HepG2 (cell line): ENCODE measurements around the gene MFSD11. TPM values are rescaled to one million over a fixed set of nuclear protein-coding genes. Genes with fewer than 3 reads are reported as not detected.

Source experiments
- ATF7-NPFF ChIP-seq: sonication (generic); formaldehyde crosslinking; IDR thresholded peaks from 2 replicates; pipeline ENCODE4 v1.8.1; 2023; ENCODE audit warnings: mild to moderate bottlenecking, low read depth, missing genetic modification reagents, moderate library complexity
- CEBPG ChIP-seq: IDR thresholded peaks from 2 replicates; pipeline ENCODE4 v1.6.1; 2016
- CENPX ChIP-seq: sonication (generic); formaldehyde crosslinking; IDR thresholded peaks from 2 replicates; pipeline ENCODE4 v1.9.0; 2021; ENCODE audit warnings: mild to moderate bottlenecking, missing genetic modification reagents, moderate library complexity
- DRAP1 ChIP-seq: IDR thresholded peaks from 2 replicates; pipeline ENCODE4 v1.6.1; 2016; ENCODE audit warnings: missing genetic modification reagents, missing compliant biosample characterization
- FOXJ3 ChIP-seq: sonication (generic); formaldehyde crosslinking; IDR thresholded peaks from 2 replicates; pipeline ENCODE4 v1.4.0; 2020; ENCODE audit warnings: missing genetic modification reagents, mild to moderate bottlenecking, borderline replicate concordance
- GABPB1 ChIP-seq: IDR thresholded peaks from 2 replicates; pipeline ENCODE4 v1.6.1; 2016; ENCODE audit warnings: mild to moderate bottlenecking, missing genetic modification reagents, moderate library complexity, missing compliant biosample characterization
- GFI1 ChIP-seq: sonication (generic); formaldehyde crosslinking; IDR thresholded peaks from 2 replicates; pipeline ENCODE4 v1.5.0; 2020; ENCODE audit warnings: missing genetic modification reagents, mild to moderate bottlenecking, borderline replicate concordance
- GPN1 ChIP-seq: sonication (generic); formaldehyde crosslinking; IDR thresholded peaks from 2 replicates; pipeline ENCODE4 v1.5.1; 2020; ENCODE audit warnings: missing genetic modification reagents, borderline replicate concordance
- HNF4G ChIP-seq, 2 experiments: sonication (generic) in 1 of 2; formaldehyde crosslinking in 1 of 2; IDR thresholded peaks; 2 replicates each; pipeline versions ENCODE4 v1.4.0 to v1.6.1; 2011 to 2020; ENCODE audit warnings: borderline replicate concordance in 2 of 2, low read depth in 2 of 2, mild to moderate bottlenecking in 2 of 2, low read length in 1 of 2, missing genetic modification reagents in 1 of 2, moderate library complexity in 1 of 2
- LCORL ChIP-seq, 2 experiments: fragments of 450-650 bp in 1 of 2; sonication (generic) in 1 of 2; formaldehyde crosslinking in 1 of 2; IDR thresholded peaks; 2 replicates each; pipeline versions ENCODE4 v1.5.0 to v1.6.1; 2017 to 2020; ENCODE audit warnings: antibody characterized with exemption in 1 of 2, missing genetic modification reagents in 1 of 2
- PAF1 ChIP-seq: IDR thresholded peaks from 2 replicates; pipeline ENCODE4 v1.6.1; 2016; ENCODE audit warnings: missing genetic modification reagents, missing compliant biosample characterization
- POLR2G ChIP-seq: fragments of 200-400 bp; formaldehyde crosslinking; IDR thresholded peaks from 2 replicates; pipeline ENCODE4 v1.6.1; 2018; ENCODE audit warnings: mild to moderate bottlenecking, low read depth, low read length, moderate library complexity
- SMARCC2 ChIP-seq: fragments of 450-650 bp; IDR thresholded peaks from 2 replicates; pipeline ENCODE4 v1.6.1; 2017; ENCODE audit warnings: antibody characterized with exemption, mild to moderate bottlenecking
- SRSF4 ChIP-seq: fragments of 200-400 bp; formaldehyde crosslinking; IDR thresholded peaks from one replicate; pipeline ENCODE4 v1.6.1; 2018; ENCODE audit warnings: mild to moderate bottlenecking, low read depth, low read length, moderate library complexity; ENCODE audit not compliant: poor library complexity, severe bottlenecking
- TEF ChIP-seq: sonication (generic); formaldehyde crosslinking; IDR thresholded peaks from 2 replicates; pipeline ENCODE4 v1.5.0; 2020; ENCODE audit warnings: missing genetic modification reagents
- TFDP2 ChIP-seq: sonication (generic); formaldehyde crosslinking; IDR thresholded peaks from 2 replicates; pipeline ENCODE4 v1.4.0; 2020; ENCODE audit warnings: missing genetic modification reagents
- TRIM24 ChIP-seq: sonication (generic); formaldehyde crosslinking; IDR thresholded peaks from 2 replicates; pipeline ENCODE4 v1.8.0; 2022; ENCODE audit warnings: mild to moderate bottlenecking, missing genetic modification reagents
- ZBTB34 ChIP-seq: sonication (generic); formaldehyde crosslinking; IDR thresholded peaks from 2 replicates; pipeline ENCODE4 v1.8.0; 2022; ENCODE audit warnings: mild to moderate bottlenecking, missing genetic modification reagents
- ZNF564 ChIP-seq: sonication (generic); formaldehyde crosslinking; IDR thresholded peaks from 2 replicates; pipeline ENCODE4 v1.8.1; 2023; ENCODE audit warnings: mild to moderate bottlenecking, missing genetic modification reagents
- ZNF619 ChIP-seq: sonication (generic); formaldehyde crosslinking; IDR thresholded peaks from 2 replicates; pipeline ENCODE4 v1.4.0; 2020; ENCODE audit warnings: mild to moderate bottlenecking, missing genetic modification reagents
- ZNF691 ChIP-seq: sonication (generic); formaldehyde crosslinking; IDR thresholded peaks from 2 replicates; pipeline ENCODE4 v1.4.0; 2020; ENCODE audit warnings: missing genetic modification reagents, low read depth, mild to moderate bottlenecking, borderline replicate concordance
- ZNF777 ChIP-seq: sonication (generic); formaldehyde crosslinking; IDR thresholded peaks from 2 replicates; pipeline ENCODE4 v1.4.0; 2020; ENCODE audit warnings: missing genetic modification reagents
- ZSCAN12 ChIP-seq: sonication (generic); formaldehyde crosslinking; IDR thresholded peaks from 2 replicates; pipeline ENCODE4 v1.9.0; 2021; ENCODE audit warnings: mild to moderate bottlenecking, missing genetic modification reagents
- ZSCAN31 ChIP-seq: sonication (generic); formaldehyde crosslinking; IDR thresholded peaks from 2 replicates; pipeline ENCODE4 v1.5.0; 2020; ENCODE audit warnings: low read depth, mild to moderate bottlenecking, missing genetic modification reagents
- polyA plus RNA-seq, 8 experiments: library from polyadenylated mRNA; depleted of rRNA in 3 of 8; stranded (reverse) in 7 of 8; unstranded in 1 of 8; fragments of >200 nt; fragmentation: Illumina TruSeq in 4 of 8; extraction: Trizol in 4 of 8; gene quantifications; 2 replicates each; pipeline versions ENCODE4 v1.2.1 to v1.2.3, GENCODE V29; 2011 to 2016; ENCODE audit warnings: low read depth in 4 of 8, missing spikeins in 1 of 8, mixed read lengths in 1 of 8; ENCODE audit not compliant: insufficient read depth in 1 of 8
- total RNA-seq, 5 experiments: library from RNA; depleted of rRNA; stranded (reverse); fragments of >200 nt; fragmentation: Illumina TruSeq; extraction: Trizol; gene quantifications; 2 replicates each; pipeline ENCODE4 v1.2.3, GENCODE V29; 2016; ENCODE audit warnings: low read depth in 1 of 5
- TF ChIP-seq, protein P1 (sequence below): IDR thresholded peaks from 2 replicates; pipeline ENCODE4 v1.6.1; 2012; ENCODE audit warnings: inconsistent platforms

MFSD11 gene
- total and polyA plus RNA-seq, 2 of the 13 experiments (the other 11 are each of a cell fraction or from before 2014, with no cell fraction given): 26.1 to 36.3 TPM

DNA sequence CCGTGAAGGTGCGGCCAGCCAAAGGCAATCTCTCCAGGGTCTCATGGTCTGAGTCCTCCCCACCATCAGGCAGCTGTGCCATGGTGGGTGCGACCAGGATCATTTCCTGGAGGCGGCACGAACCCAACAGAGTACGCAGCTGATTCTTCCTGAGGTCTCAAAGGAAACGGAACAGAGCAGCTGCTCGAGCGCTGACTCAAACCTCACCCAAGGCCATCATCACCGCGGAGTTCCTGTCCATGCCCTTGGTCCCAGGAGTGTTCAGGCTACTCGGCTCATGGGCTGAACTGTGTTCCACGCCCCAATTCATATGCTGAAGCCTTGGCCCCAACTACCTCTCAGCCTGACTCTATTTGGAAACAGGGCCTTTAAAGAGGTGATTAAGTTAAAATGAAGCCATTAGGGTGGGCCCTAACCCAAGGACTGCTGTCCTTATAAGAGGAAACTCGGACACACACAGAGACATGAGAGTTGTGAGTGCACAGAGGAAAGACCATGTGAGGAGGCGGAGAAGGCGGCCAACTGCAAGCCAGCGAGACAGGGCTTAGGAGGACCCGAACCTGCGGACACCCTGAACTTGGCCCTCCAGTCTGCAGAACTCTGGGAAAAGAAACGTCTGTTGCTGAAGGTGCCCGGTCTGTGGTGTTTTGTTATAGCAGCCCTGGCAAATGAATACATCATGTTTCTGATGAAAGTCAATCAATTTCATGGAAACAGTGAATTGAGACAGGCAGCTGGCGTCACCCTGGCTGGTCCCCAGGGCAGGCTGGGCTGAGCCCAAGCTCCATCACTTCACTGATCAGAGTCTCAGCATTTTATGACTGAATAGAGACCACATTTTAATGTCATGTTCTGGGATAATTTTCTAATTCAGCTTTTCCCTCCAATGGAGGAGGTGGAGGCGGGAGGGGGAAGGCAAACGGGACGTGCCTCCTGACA lies 40.9 kb upstream of the MFSD11 start (continued):
- no peak for TF ChIP-seq GFI1
- TF ChIP-seq LCORL (IDR thresholded peaks at IDR 0.05): no peak
- TF ChIP-seq LCORL (CRISPR knock-in tag; IDR thresholded peaks at IDR 0.05): no peak
- no peak for TF ChIP-seq TFDP2 (CRISPR knock-in tag)
- TF ChIP-seq ATF7-NPFF (CRISPR knock-in tag): no peak
- TF ChIP-seq GPN1 (CRISPR knock-in tag): no peak
- TF ChIP-seq, protein P1, sequence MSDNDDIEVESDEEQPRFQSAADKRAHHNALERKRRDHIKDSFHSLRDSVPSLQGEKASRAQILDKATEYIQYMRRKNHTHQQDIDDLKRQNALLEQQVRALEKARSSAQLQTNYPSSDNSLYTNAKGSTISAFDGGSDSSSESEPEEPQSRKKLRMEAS: no peak; the same call in 1 of the 2 replicates
- TF ChIP-seq FOXJ3 (CRISPR knock-in tag): no peak
- TF ChIP-seq SMARCC2: no peak
- no peak for TF ChIP-seq CENPX
- no peak for TF ChIP-seq TEF
- no peak for TF ChIP-seq POLR2G
- peak; percentile 44; the same call in 1 of the 2 replicates for TF ChIP-seq DRAP1 (CRISPR knock-in tag)
- TF ChIP-seq HNF4G (IDR thresholded peaks at IDR 0.05; ENCODE audit: borderline replicate concordance, low read depth, low read length): no peak
- no peak for TF ChIP-seq HNF4G (CRISPR knock-in tag; IDR thresholded peaks at IDR 0.05; ENCODE audit: borderline replicate concordance, low read depth)
- no peak for TF ChIP-seq ZSCAN12 (CRISPR knock-in tag)
- TF ChIP-seq SRSF4: no peak
- TF ChIP-seq ZBTB34: no peak
- no peak for TF ChIP-seq PAF1
- TF ChIP-seq ZNF777 (CRISPR knock-in tag): no peak
- no peak for TF ChIP-seq TRIM24
- no peak; the same call in 1 of the 2 replicates for TF ChIP-seq ZSCAN31
- TF ChIP-seq GABPB1 (CRISPR knock-in tag): peak; percentile 65
- no peak for TF ChIP-seq ZNF564 (CRISPR knock-in tag)
- TF ChIP-seq CEBPG (CRISPR knock-in tag): no peak
- no peak for TF ChIP-seq ZNF691
- TF ChIP-seq ZNF619 (CRISPR knock-in tag): no peak
